Uterus (tissue), 2 donors: Measurements from ENCODE around the gene OR10AG1.

ENCODE experiments used
- CTCF ChIP-seq, 4 experiments: fragments of 200-600 bp in 2 of 4; fragments of 450-650 bp in 2 of 4; sonication (generic) in 2 of 4; IDR thresholded peaks; one replicate each; pipeline ENCODE4 v1.5.1; 2016 to 2019; ENCODE audit warnings: antibody characterized with exemption in 4 of 4, mild to moderate bottlenecking in 2 of 4, moderate library complexity in 1 of 4
- POLR2A ChIP-seq, 2 donors: fragments of 450-650 bp; IDR thresholded peaks; one replicate each; pipeline ENCODE4 v1.6.1; 2016; ENCODE audit warnings: antibody characterized with exemption in 2 of 2, mild to moderate bottlenecking in 1 of 2, moderate library complexity in 1 of 2

- no peak for TF ChIP-seq CTCF (IDR thresholded peaks at IDR 0.05)
- no peak for TF ChIP-seq POLR2A (IDR thresholded peaks at IDR 0.05)
These were observed 41.0 kb upstream of the OR10AG1 start for GRCh38 chr11:56010716-56011115.
